Activated CD8-positive, alpha-beta memory T cell treated with anti-CD3 and anti-CD28 coated beads for 4 hours (primary cell): ENCODE measurements around the gene ZFP92.

ENCODE experiments used
- DNase-seq, 2 donors: peaks; one replicate each; pipeline ENCODE4 v3.0.0-alpha.2; 2020; ENCODE audit warnings: low read depth in 2 of 2

Gene ZFP92

GRCh38 chrX:153408221-153408721 is 3.0 kb upstream of the ZFP92 start:
- DNase-seq: no peak

- no peak for DNase-seq
Observed at GRCh38 chrX:153408871-153409351, 2.4 kb upstream of the ZFP92 start.

GRCh38 chrX:153409414-153410101 is 1.7 kb upstream of the ZFP92 start:
- no peak for DNase-seq

- no peak for DNase-seq
Observed at GRCh38 chrX:153410373-153410772, 899 bp upstream of the ZFP92 start.

GRCh38 chrX:153410888-153411254 is 401 bp upstream of the ZFP92 start:
- DNase-seq: no peak

- DNase-seq: no peak
Observed at GRCh38 chrX:153411988-153412574, 809 bp downstream of the ZFP92 start.

GRCh38 chrX:153412746-153413720 is 1.8 kb downstream of the ZFP92 start:
- no peak for DNase-seq

GRCh38 chrX:153413731-153414130 is 2.5 kb downstream of the ZFP92 start:
- no peak for DNase-seq

- DNase-seq: no peak
Observed at GRCh38 chrX:153414856-153415510, 3.7 kb downstream of the ZFP92 start.

- DNase-seq: no peak
Observed at GRCh38 chrX:153416781-153417450, 5.6 kb downstream of the ZFP92 start.

GRCh38 chrX:153417637-153418036 is 6.4 kb downstream of the ZFP92 start:
- DNase-seq: no peak

GRCh38 chrX:153420851-153421599 is 9.8 kb downstream of the ZFP92 start:
- no peak for DNase-seq

GRCh38 chrX:153421856-153422255 is 10.6 kb downstream of the ZFP92 start:
- DNase-seq: no peak

- no peak for DNase-seq
Observed at GRCh38 chrX:153423652-153424051, 12.4 kb downstream of the ZFP92 start.

GRCh38 chrX:153426204-153426603 is 14.9 kb downstream of the ZFP92 start:
- DNase-seq: no peak

- no peak for DNase-seq
Observed at GRCh38 chrX:153430796-153431195, 19.5 kb downstream of the ZFP92 start.

- no peak for DNase-seq
Observed at GRCh38 chrX:153433161-153433680, 21.9 kb downstream of the ZFP92 start.

GRCh38 chrX:153433781-153434285 is 22.6 kb downstream of the ZFP92 start:
- no peak for DNase-seq

GRCh38 chrX:153434801-153435200 is 23.5 kb downstream of the ZFP92 start:
- no peak for DNase-seq

- DNase-seq: no peak
Observed at GRCh38 chrX:153435845-153436244, 24.6 kb downstream of the ZFP92 start.
